Stomach (tissue), 9 donors: ENCODE results near the gene CHCHD3. TPM values are rescaled to one million over a fixed set of nuclear protein-coding genes. Genes with fewer than 3 reads are reported as not detected.

Source experiments
- DNase-seq, 2 donors: peaks; one replicate each; pipeline versions ENCODE4 v3.0.0 to v3.0.0-alpha.2; 2013 to 2019
- H3K27ac ChIP-seq, 5 donors: fragments of 200-600 bp in 4 of 5; sonication (generic) in 4 of 5; one replicate each; pipeline ENCODE4 v1.5.1; 2013 to 2019; ENCODE audit warnings: mild to moderate bottlenecking in 1 of 5, moderate library complexity in 1 of 5
- H3K27me3 ChIP-seq, 3 donors: fragments of 200-600 bp; sonication (generic); one replicate each; pipeline ENCODE4 v1.5.1; 2017 to 2019; ENCODE audit warnings: mixed run types in 1 of 3
- H3K36me3 ChIP-seq, 4 donors: fragments of 200-600 bp; sonication (generic); 1 replicate in 3 of 4; 2 replicates in 1 of 4; pipeline ENCODE4 v1.5.1; 2016 to 2019
- H3K4me1 ChIP-seq, 4 donors: fragments of 200-600 bp; sonication (generic); one replicate each; pipeline ENCODE4 v1.5.1; 2016 to 2019
- H3K4me3 ChIP-seq, 4 donors: fragments of 200-600 bp; sonication (generic) in 3 of 4; one replicate each; pipeline ENCODE4 v1.5.1; 2016 to 2019; ENCODE audit warnings: mild to moderate bottlenecking in 1 of 4
- H3K9me3 ChIP-seq, 4 donors: fragments of 200-600 bp; sonication (generic); one replicate each; pipeline ENCODE4 v1.5.1; 2016 to 2019
- EP300 ChIP-seq: sonication (generic); formaldehyde crosslinking; IDR thresholded peaks from one replicate; pipeline ENCODE4 v1.6.1; 2017; ENCODE audit warnings: antibody characterized with exemption
- POLR2A ChIP-seq, 4 donors: fragments of 450-650 bp; IDR thresholded peaks; one replicate each; pipeline ENCODE4 v1.6.1; 2016; ENCODE audit warnings: antibody characterized with exemption in 4 of 4, control low read depth in 2 of 4, mild to moderate bottlenecking in 1 of 4, moderate library complexity in 1 of 4
- POLR2AphosphoS5 ChIP-seq, 3 donors: sonication (generic); formaldehyde crosslinking; IDR thresholded peaks; one replicate each; pipeline ENCODE4 v1.6.1; 2016; ENCODE audit warnings: antibody characterized with exemption in 3 of 3
- WGBS, 5 donors: extraction: QIAGEN DNeasy Blood & Tissue Kit in 3 of 5; methylation state at CpG; one replicate each; pipeline versions ENCODE4 v1.1.5 to v1.1.7; 2013 to 2018; 5-methylcytosine and 5-hydroxymethylcytosine counted together
- intact Hi-C: fragments of 100-400 bp; cut with DNase I; formaldehyde crosslinking; loops from one replicate; pipeline ENCODE4 v1.15.1; 2023; ENCODE audit warnings: low total_unique reads
- polyA plus RNA-seq, 3 donors: library from polyadenylated mRNA; stranded (reverse); fragments of 200-250 nt; gene quantifications; one replicate each; pipeline ENCODE4 v1.2.3, GENCODE V29; 2013
- total RNA-seq, 5 donors: library from RNA; depleted of rRNA; stranded (reverse); fragments of >200 nt; gene quantifications; one replicate each; pipeline versions ENCODE4 v1.1.0 to v1.2.3, GENCODE V29; 2014 to 2016
- TF ChIP-seq, protein P1 (sequence below), 7 experiments: fragments of 450-650 bp in 4 of 7; fragments of 200-600 bp in 3 of 7; sonication (generic) in 3 of 7; IDR thresholded peaks; one replicate each; pipeline ENCODE4 v1.5.1; 2016 to 2019; ENCODE audit warnings: antibody characterized with exemption in 7 of 7, control low read depth in 2 of 7, mild to moderate bottlenecking in 1 of 7
- donor health status: healthy with polysubstance abuse.
- donor health status: Bipolar disorder and iron deficiency.
- donor health status: healthy.

CHCHD3 gene
- total and polyA plus RNA-seq, 8 donors, result 5.8 to 90.9 (median 39.9) TPM

DNA sequence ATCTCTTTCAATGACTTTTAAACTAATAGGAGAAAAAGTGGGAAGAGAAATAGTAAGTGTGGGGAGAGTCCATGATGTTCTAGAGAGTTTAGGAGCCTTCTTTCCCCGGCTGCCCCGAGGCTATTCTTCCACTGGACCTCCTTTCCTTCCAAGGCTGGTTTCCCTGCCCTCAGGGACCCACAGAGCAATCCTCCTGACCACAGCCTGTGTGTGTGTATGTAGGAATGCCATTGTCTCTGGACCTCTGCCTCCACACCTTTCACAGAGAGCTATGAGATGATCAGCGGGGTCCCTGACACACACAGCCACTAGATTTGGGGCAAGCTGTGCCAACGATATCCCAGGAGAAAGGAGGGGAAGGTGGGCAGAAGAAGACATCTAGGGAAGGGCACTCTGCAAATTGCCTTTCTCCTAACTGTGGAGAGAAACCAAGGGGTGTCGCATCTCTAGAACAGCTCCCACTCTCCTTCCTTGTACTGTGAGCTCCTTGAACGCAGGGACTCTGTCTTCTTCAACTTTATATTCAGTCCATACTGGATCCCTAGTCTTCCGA lies 13.3 kb upstream of the CHCHD3 start:
- TF ChIP-seq EP300 (no peak), POLR2A (IDR thresholded peaks at IDR 0.05) (no peak), POLR2AphosphoS5 (IDR thresholded peaks at IDR 0.05) (no peak)
- TF ChIP-seq, protein P1, sequence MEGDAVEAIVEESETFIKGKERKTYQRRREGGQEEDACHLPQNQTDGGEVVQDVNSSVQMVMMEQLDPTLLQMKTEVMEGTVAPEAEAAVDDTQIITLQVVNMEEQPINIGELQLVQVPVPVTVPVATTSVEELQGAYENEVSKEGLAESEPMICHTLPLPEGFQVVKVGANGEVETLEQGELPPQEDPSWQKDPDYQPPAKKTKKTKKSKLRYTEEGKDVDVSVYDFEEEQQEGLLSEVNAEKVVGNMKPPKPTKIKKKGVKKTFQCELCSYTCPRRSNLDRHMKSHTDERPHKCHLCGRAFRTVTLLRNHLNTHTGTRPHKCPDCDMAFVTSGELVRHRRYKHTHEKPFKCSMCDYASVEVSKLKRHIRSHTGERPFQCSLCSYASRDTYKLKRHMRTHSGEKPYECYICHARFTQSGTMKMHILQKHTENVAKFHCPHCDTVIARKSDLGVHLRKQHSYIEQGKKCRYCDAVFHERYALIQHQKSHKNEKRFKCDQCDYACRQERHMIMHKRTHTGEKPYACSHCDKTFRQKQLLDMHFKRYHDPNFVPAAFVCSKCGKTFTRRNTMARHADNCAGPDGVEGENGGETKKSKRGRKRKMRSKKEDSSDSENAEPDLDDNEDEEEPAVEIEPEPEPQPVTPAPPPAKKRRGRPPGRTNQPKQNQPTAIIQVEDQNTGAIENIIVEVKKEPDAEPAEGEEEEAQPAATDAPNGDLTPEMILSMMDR (IDR thresholded peaks at IDR 0.05), result no peak
- Histone ChIP-seq H3K4me1 (no peaks in the 10 kb centered on the region), H3K27me3 (no peaks in the 10 kb centered on the region), H3K9me3 (no peaks in the 10 kb centered on the region), H3K4me3 (no peak overlapping the region), H3K27ac (no peak overlapping the region), H3K36me3 (no peaks in the 10 kb centered on the region)
- intact Hi-C loops, result no loop called here
- 72 to 88% (median 75%) methylated on average over 7 of the region's 7 CpGs for WGBS, 5 donors
- DNase-seq, result no peak

DNA sequence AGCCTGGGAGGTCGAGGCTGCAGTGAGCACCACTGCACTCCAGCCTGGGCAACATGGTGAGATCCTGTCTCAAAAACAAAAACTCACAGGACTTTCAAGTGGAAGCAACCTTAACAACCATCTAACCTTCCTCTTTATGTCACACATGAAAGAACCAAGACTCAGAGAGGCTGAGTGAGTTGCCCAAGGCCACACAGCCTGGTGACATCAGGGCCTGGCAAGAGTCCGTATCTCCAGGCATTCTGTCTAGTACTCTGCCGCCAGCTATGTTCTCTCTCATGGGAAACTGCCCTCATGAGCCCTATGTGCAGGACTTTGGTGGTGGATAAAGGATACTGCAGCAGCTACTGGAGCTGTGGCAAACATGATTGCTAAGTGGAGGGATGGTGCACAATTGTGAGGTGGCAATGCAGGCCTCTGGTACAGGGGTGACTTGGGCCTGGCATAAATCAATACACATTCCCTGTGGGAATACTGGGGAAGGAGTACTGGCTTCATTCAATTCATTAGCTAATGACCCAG lies 10.1 kb upstream of the CHCHD3 start:
- Histone ChIP-seq H3K9me3 (no peaks in the 10 kb centered on the region), H3K27me3 (no peaks in the 10 kb centered on the region), H3K27ac (no peak overlapping the region), H3K36me3 (no peaks in the 10 kb centered on the region), H3K4me3 (no peak overlapping the region), H3K4me1 (no peaks in the 10 kb centered on the region)
- TF ChIP-seq, protein P1 (IDR thresholded peaks at IDR 0.05), result no peak
- no peak for TF ChIP-seq POLR2A (IDR thresholded peaks at IDR 0.05)
- TF ChIP-seq EP300, result no peak
- TF ChIP-seq POLR2AphosphoS5 (IDR thresholded peaks at IDR 0.05), result no peak
- intact Hi-C loops, result no loop called here
- no peak for DNase-seq
- 90 to 94% (median 90%) methylated on average over 2 to 3 of the region's 3 CpGs for WGBS, 5 donors

DNA sequence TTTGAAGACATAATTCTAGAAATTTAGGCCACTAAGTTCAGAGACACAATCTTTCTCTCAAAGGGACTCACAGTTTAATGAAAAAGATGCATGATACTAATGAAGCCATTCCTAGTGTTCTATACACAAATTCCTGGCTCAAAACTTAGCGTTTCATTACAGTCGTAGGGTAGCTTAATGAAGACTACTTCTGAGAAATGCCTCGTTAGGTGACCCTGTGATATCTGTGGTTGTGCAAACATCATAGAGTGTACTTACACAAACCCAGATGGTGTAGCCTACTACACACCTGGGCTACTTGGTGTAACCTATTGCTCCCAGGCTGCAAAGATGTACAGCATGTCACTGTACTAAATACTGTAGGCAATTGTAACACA lies 488 bp upstream of the CHCHD3 start:
- WGBS, 5 donors, result 68 to 82% (median 76%) methylated on average over 3 of the region's 3 CpGs
- intact Hi-C loops, result no loop called here
- H3K9me3 ChIP-seq, result no peaks in the 10 kb centered on the region
- peaks cover 0 to 5% (median 0%) of the 10 kb centered on the region in 4 donors for H3K36me3 ChIP-seq
- H3K4me3 ChIP-seq, result peak overlapping the region; percentile 80 to 88 (median 87)
- no peaks in the 10 kb centered on the region for H3K27me3 ChIP-seq
- H3K4me1 ChIP-seq, result peaks cover 9 to 36% (median 19%) of the 10 kb centered on the region in 4 donors
- DNase-seq, result no peak
- peak overlapping the region in 2 of 5 donors; percentile 84 to 89 for H3K27ac ChIP-seq
- no peak for TF ChIP-seq POLR2AphosphoS5 (IDR thresholded peaks at IDR 0.05)
- TF ChIP-seq, protein P1 (IDR thresholded peaks at IDR 0.05), result no peak
- no peak for TF ChIP-seq POLR2A (IDR thresholded peaks at IDR 0.05)
- no peak for TF ChIP-seq EP300

DNA sequence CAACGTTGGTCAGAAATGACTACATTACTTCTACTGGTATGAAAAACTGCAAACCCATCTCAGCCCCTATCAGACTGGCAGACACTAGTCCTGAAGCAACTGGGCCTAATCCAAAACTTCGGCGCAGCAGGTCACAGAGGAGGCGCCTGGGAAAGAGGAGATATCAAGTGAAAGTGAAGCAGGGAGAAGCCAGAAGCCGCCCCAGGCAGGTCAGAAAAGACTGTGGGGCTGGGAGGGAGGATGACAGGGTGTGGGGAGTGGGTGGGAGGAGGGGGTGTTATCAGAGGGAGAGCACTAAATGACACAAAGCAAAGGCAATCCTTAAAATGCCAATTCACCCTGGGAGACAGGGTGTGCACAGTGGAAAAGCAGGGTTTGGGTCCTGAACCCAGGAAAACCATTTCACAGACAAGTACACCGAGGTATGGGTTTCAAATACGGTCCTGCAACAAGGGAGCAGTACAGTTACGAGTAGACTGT lies 731 bp downstream of the CHCHD3 start:
- Histone ChIP-seq H3K4me1 (peaks cover 9 to 42% (median 19%) of the 10 kb centered on the region in 4 donors), H3K4me3 (peak overlapping the region; percentile 80 to 88 (median 87)), H3K27ac (peak overlapping the region; percentile 80 to 89 (median 84)), H3K36me3 (peaks cover 0 to 5% (median 0%) of the 10 kb centered on the region in 4 donors), H3K27me3 (no peaks in the 10 kb centered on the region), H3K9me3 (no peaks in the 10 kb centered on the region)
- peak in 1 of 2 donors; percentile 29 for DNase-seq
- intact Hi-C loops, result no loop called here
- TF ChIP-seq POLR2AphosphoS5 (IDR thresholded peaks at IDR 0.05) (no peak), EP300 (no peak), POLR2A (IDR thresholded peaks at IDR 0.05) (no peak)
- TF ChIP-seq, protein P1 (IDR thresholded peaks at IDR 0.05), result no peak
- WGBS, 5 donors, result 1 to 5% (median 3%) methylated on average over 8 of the region's 8 CpGs
